ENCODE data around the gene SCN4A.
A peak's percentile ranks its signal among the peaks of the same experiment; 100 is the strongest.
"Not testable (repeated sequence)": the region's sequence is repeated elsewhere in the genome, so short reads cannot be mapped to it uniquely, and the experiment has no call there.

Gene SCN4A

DNA sequence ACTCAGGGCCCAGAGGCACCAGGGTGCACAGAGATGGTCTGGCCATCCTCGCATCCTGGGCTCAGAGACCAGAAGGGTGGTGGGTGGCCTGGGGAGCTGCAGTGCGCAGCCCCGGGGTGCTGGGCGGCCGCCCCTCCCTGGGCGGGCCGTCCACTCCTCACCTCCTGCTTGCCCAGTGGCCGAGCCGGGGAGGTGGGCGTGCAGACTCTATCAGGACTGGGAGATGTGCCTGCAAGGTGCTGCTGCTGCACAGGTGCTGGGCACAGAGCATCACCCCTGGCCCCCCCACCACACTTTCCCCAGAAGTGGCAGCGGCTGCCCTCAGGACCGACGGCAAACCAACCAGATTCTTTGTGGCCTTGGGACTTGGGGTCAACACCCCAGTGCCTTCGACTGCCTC lies at the start of gene SCN4A:
SCN4A (minus strand) TSS at position 123 of the 400 bp plus-strand sequence; CDS start at position 46, 77 bp downstream.
- DNase-seq (ENCODE audit: low read depth in 1 of 2, low spot score in 1 of 2): no peak

DNA sequence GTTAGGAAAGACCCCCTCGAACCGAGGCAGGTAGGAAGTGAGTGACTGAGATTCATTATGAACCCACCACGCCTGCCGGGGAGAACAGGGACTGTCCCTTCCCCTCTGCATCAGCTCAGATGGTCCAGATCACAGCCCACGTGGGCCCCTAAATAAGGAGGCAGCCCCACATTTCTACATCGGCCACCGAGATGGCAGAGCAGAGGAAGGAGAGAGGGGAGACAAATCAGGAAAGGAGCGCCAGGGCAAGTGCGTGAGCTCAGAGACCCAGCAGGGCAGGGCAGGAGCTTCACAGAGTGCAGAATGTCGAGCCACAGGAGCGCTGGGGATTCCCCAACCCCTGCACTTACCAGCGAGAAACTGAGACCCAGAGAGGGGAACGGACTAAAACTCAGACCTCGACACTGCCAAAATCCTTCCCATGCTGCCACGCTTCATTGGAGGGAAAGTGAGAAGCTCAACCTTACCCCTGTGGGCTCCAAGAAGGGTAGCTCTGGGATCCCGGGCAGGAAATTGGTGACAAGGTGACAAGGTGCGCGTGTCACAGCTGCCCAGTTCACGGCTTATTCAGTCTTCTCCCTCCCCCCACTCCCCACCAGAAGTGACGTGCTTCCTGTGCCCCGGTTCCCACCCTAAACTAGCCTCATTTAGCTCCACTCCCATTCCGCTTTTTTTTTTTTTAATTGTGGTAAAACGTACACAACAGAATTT lies 47.5 kb upstream of the SCN4A start, which contains the start of gene ICAM2:
ICAM2 (minus strand) TSS at position 578 of the 711 bp plus-strand sequence. CDS start 13,942 bp downstream, outside the sequence.
- peak; percentile 61 to 82 for DNase-seq (ENCODE audit: low read depth in 1 of 2, low spot score in 1 of 2)

- not testable (repeated sequence) for DNase-seq (ENCODE audit: low read depth in 1 of 2, low spot score in 1 of 2)
Measured at GRCh38 chr17:64019551-64019961, 46.8 kb upstream of the SCN4A start.

DNA sequence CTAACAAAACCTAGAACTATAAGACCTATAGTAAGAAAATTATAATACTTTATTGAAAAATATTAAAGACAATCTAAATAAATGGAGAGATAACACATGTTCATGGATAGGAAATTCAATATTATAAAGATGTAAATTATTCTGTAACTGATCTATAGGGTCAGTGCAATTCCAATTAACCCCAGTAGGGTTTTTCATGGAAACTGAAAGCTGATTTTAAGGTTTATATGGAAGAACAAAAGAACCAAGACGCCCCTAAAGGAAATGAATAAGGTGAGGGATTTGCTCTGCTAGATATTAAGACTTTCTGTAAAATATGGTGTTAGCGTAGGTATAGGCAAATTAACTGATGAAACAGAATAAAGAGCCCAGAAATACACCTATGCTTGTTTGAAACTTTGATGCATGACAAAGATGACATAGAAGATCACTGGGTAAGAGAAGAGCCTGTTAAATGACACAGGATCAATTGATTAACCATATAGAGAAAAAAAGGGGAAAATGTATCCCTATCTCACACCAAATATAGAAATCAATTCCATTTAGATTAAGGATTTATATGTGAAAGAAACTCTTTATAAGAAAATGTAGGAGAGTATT lies 44.8 kb upstream of the SCN4A start:
- no peak for DNase-seq (ENCODE audit: low read depth in 1 of 2, low spot score in 1 of 2)

DNA sequence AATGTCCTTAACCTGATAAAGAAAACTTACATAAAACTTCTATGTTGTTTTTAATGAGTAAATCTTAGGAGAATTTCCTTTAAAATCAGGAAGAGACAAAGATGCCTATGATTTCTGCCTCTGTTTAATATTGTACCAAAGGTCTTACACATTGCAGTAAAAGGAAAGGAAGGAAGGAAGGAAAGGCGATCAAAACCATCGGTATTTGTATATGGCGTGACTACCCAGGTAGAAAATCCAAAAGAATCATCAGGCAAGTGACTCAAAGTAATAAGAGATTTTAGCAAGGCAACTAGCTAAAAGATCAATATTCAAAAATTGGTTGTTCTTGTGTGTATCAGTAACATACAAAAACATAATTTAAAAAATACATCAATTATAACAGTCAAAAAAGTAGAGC lies 44.3 kb upstream of the SCN4A start:
- no peak for DNase-seq (ENCODE audit: low read depth in 1 of 2, low spot score in 1 of 2)

GRCh38 chr17:64016231-64016784 lies 43.6 kb upstream of the SCN4A start:
- no peak for DNase-seq (ENCODE audit: low read depth in 1 of 2, low spot score in 1 of 2)

DNA sequence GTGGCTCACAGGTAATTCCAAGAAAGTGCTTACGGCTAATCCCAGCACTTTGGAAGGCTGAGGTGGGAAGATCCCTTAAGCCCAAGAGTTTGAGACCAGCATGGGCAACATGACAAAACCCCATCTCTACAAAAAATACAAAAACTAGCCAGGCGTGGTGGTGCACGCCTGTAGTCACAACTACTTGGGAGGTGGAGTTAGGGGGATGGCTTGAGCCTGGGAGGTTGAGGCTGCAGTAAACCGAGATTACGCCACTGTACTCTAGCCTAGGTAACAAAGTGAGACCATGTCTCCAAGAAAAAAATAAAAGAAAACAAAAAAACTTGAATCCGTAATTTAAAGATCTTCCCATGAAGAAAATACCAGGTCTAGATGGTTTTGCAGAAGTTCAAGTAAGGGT lies 42.7 kb upstream of the SCN4A start:
- DNase-seq (ENCODE audit: low read depth in 1 of 2, low spot score in 1 of 2): no peak

GRCh38 chr17:64009571-64010402 lies 37.1 kb upstream of the SCN4A start:
- no peak for DNase-seq (ENCODE audit: low read depth in 1 of 2, low spot score in 1 of 2)

DNA sequence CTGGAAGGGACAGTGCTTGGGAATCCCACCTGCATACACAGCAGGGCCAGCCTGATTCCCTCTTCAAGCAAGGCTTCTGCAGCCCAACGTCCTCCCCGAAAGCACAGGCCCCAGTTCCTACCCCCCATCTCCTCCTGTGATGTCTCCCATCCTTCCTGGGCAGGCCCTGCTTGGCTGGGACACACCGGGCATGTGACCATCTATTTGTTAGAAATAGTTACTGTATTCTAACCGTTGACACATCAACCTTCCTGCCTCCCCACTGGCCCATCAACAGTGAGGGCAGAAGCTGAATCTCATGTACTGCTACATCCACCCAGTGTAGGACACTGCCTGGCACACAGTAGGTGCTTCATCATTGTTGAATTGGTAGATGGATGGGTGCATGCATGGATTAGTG lies 36.1 kb upstream of the SCN4A start:
- DNase-seq (ENCODE audit: low read depth in 1 of 2, low spot score in 1 of 2): no peak

DNA sequence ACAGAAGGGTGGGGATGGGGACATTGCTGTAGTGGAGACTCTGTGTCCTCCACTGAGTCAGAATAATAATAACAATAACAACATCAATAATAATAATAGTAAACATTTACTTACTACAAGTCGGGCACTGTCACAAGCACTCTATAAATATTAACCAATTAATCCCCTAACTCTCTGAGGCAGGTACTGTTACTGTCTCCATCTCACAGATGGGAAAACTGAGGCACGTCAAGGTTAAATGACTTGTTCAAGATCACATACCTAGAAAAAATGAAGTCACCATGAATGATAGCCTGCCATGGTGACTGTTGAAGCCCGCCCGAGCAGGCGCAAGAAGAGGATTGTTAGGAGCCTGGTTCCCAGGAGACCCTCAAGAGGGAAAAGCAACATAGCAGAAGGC lies 35.6 kb upstream of the SCN4A start:
- DNase-seq (ENCODE audit: low read depth in 1 of 2, low spot score in 1 of 2): no peak

DNA sequence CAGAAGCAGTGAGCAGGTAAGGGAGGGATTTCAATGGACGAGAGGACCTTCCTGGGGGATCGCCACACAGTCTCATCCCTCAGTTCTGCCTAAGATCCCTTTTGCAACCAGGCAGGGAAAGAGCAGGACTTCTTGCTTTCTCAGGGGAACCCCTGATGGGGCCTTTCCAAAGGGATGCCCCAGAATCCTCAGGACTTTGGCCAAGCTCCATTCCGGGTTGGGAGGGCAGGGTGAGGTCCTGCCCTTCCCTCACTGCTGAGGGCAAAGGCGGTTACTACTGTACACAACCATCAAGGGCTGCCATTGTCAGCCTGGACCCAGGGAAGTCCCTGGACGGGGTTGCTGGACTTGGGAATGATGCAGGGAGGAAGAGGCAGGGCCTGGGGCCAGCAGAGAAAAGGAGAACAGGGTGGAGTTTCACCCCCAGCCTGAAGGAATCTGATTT lies 35.1 kb upstream of the SCN4A start:
- no peak for DNase-seq (ENCODE audit: low read depth in 1 of 2, low spot score in 1 of 2)

- not testable (repeated sequence) for DNase-seq (ENCODE audit: low read depth in 1 of 2, low spot score in 1 of 2)
Measured at GRCh38 chr17:64007089-64007837, 34.5 kb upstream of the SCN4A start.

GRCh38 chr17:64006361-64007088 lies 33.8 kb upstream of the SCN4A start:
- no peak for DNase-seq (ENCODE audit: low read depth in 1 of 2, low spot score in 1 of 2)

DNA sequence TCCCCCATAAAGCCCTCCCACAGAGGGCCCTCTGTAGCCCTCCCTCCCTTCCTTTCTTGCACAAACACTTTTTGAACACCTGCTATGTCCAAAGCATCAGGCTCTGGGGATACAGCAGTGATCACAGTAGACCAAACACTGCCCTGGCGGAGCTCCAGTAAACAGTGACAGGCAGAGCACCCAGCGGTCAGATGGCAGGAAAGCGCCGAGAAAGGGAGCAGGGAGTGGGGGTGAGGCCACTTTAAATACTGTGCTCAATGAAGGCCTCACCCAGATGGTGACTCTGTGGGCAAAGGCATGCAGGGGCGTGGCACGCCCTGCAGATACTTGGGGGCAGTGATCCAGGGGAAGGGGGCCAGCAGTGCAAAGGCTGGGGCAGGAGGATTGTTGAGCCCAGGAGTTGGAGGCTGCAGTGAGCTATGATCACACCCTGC lies 33.0 kb upstream of the SCN4A start:
- no peak for DNase-seq (ENCODE audit: low read depth in 1 of 2, low spot score in 1 of 2)

- no peak for DNase-seq (ENCODE audit: low read depth in 1 of 2, low spot score in 1 of 2)
Measured at GRCh38 chr17:64004903-64005733, 32.4 kb upstream of the SCN4A start.

- no peak for DNase-seq (ENCODE audit: low read depth in 1 of 2, low spot score in 1 of 2)
Measured at GRCh38 chr17:64004218-64004770, 31.6 kb upstream of the SCN4A start.

- DNase-seq (ENCODE audit: low read depth in 1 of 2, low spot score in 1 of 2): no peak
Measured at GRCh38 chr17:64003526-64004121, 30.9 kb upstream of the SCN4A start.

All from activated CD4-positive, alpha-beta T cell treated with anti-CD3 and anti-CD28 coated beads, Interleukin-2, amount 50 U/mL, for 24 hours (primary cell).